H1 (cell line): Measurements from ENCODE around the gene RFTN2. TPM values are rescaled to one million over a fixed set of nuclear protein-coding genes. Genes with fewer than 3 reads are reported as not detected.

ENCODE experiments used
- CTCF ChIA-PET: fragments of 300-600 bp; sonication (Branson Sonifier 250); formaldehyde crosslinking; loops from one replicate; lab custom pipeline; 2021; ENCODE audit not compliant: partially characterized antibody; lab: Charles Lee
- POLR2A ChIA-PET: fragments of 300-600 bp; sonication (Branson Sonifier 250); formaldehyde crosslinking; loops from one replicate; lab custom pipeline; 2021; ENCODE audit warnings: inconsistent platforms; ENCODE audit not compliant: partially characterized antibody; lab: Charles Lee
- DNase-seq, 2 experiments: peaks; one replicate each; pipeline versions ENCODE4 v3.0.0 to v3.0.0-alpha.2; 2010 to 2022; ENCODE audit warnings: low spot score in 2 of 2, low read depth in 1 of 2, mixed read lengths in 1 of 2
- FAIRE-seq: peaks from 2 replicates; lab custom pipeline; 2011; peaks lifted over from hg19 to GRCh38; lab: Jason Lieb, UNC
- H2AFZ ChIP-seq: 2 replicates; pipeline ENCODE4 v1.8.1; 2012; ENCODE audit warnings: low read length, inconsistent platforms
- H2AK5ac ChIP-seq: 2 replicates; pipeline ENCODE4 v1.6.1; 2013; ENCODE audit warnings: low read depth, low read length
- H2BK120ac ChIP-seq: replicated peaks from 2 replicates; pipeline ENCODE3; 2013; ENCODE audit warnings: low read depth, low read length, inconsistent platforms
- H2BK12ac ChIP-seq: 2 replicates; pipeline ENCODE4 v1.6.1; 2013; ENCODE audit warnings: low read depth, low read length
- H2BK15ac ChIP-seq: 2 replicates; pipeline ENCODE4 v1.6.1; 2013; ENCODE audit warnings: low read length
- H2BK20ac ChIP-seq: 2 replicates; pipeline ENCODE4 v1.6.1; 2013; ENCODE audit warnings: low read length
- H2BK5ac ChIP-seq: 2 replicates; pipeline ENCODE4 v1.6.1; 2013; ENCODE audit warnings: low read depth, low read length
- H3K14ac ChIP-seq: 2 replicates; pipeline ENCODE4 v1.6.1; 2013; ENCODE audit warnings: inconsistent platforms; ENCODE audit not compliant: insufficient read length
- H3K18ac ChIP-seq: 2 replicates; pipeline ENCODE4 v1.6.1; 2013; ENCODE audit warnings: low read length; ENCODE audit errors: extremely low read depth
- H3K23ac ChIP-seq: 2 replicates; pipeline ENCODE4 v1.6.1; 2013; ENCODE audit warnings: inconsistent platforms; ENCODE audit not compliant: insufficient read length
- H3K23me2 ChIP-seq: 2 replicates; pipeline ENCODE4 v1.6.1; 2013; ENCODE audit warnings: low read depth, low read length
- H3K27ac ChIP-seq: 2 replicates; pipeline ENCODE4 v1.6.1; 2011; ENCODE audit warnings: low read depth, low read length, inconsistent platforms
- H3K27me3 ChIP-seq, 4 experiments: replicated peaks in 1 of 4; 1 replicate in 1 of 4; 2 replicates in 3 of 4; pipeline versions ENCODE4 v1.6.1 to v1.8.1; 2011 to 2013; ENCODE audit warnings: low read length in 3 of 4, mild to moderate bottlenecking in 3 of 4, inconsistent platforms in 2 of 4, mixed read lengths in 2 of 4, moderate library complexity in 1 of 4; ENCODE audit not compliant: control insufficient read depth in 3 of 4, insufficient read depth in 3 of 4; ENCODE audit errors: extremely low read depth in 1 of 4
- H3K36me3 ChIP-seq, 4 experiments: 2 replicates each; pipeline versions ENCODE4 v1.6.1 to v1.8.1; 2011 to 2013; ENCODE audit warnings: mild to moderate bottlenecking in 4 of 4, low read length in 3 of 4, moderate library complexity in 2 of 4, control low read depth in 1 of 4, inconsistent platforms in 1 of 4; ENCODE audit not compliant: insufficient read depth in 4 of 4, control insufficient read depth in 2 of 4
- H3K4ac ChIP-seq: replicated peaks from 2 replicates; pipeline ENCODE3; 2013; ENCODE audit warnings: low read length, low read depth, mixed read lengths, inconsistent platforms; ENCODE audit not compliant: insufficient read length
- H3K4me1 ChIP-seq, 4 experiments: replicated peaks in 1 of 4; 1 replicate in 1 of 4; 2 replicates in 3 of 4; pipeline versions ENCODE4 v1.6.1 to v1.8.1; 2011 to 2013; ENCODE audit warnings: low read length in 3 of 4, inconsistent platforms in 2 of 4, mixed read lengths in 1 of 4; ENCODE audit not compliant: insufficient read depth in 4 of 4, control insufficient read depth in 3 of 4
- H3K4me2 ChIP-seq, 2 experiments: 2 replicates each; pipeline versions ENCODE4 v1.6.1 to v1.8.1; 2011 to 2013; ENCODE audit warnings: low read depth in 2 of 2, low read length in 2 of 2, control low read depth in 1 of 2, inconsistent platforms in 1 of 2, mild to moderate bottlenecking in 1 of 2; ENCODE audit not compliant: insufficient read depth in 1 of 2
- H3K4me3 ChIP-seq, 4 experiments: fragments of 200-600, 300-600 bp in 1 of 4; sonication (generic), shearing (Covaris generic), sonication (Bioruptor Twin) in 1 of 4; 2 replicates each; pipeline versions ENCODE4 v1.5.1 to v1.8.1; 2011 to 2016; ENCODE audit warnings: low read length in 4 of 4, low read depth in 3 of 4, control low read depth in 2 of 4, inconsistent platforms in 2 of 4, mild to moderate bottlenecking in 2 of 4, mixed read lengths in 1 of 4, moderate library complexity in 1 of 4; ENCODE audit not compliant: insufficient read depth in 2 of 4; ENCODE audit errors: extremely low read depth in 1 of 4
- H3K56ac ChIP-seq: replicated peaks from 2 replicates; pipeline ENCODE3; 2013; ENCODE audit warnings: low read depth, mild to moderate bottlenecking, mixed read lengths, low read length, inconsistent platforms; ENCODE audit not compliant: insufficient read length
- H3K79me1 ChIP-seq: 2 replicates; pipeline ENCODE4 v1.6.1; 2013; ENCODE audit warnings: low read depth, low read length, control low read depth
- H3K79me2 ChIP-seq, 2 experiments: 2 replicates each; pipeline versions ENCODE4 v1.6.1 to v1.8.1; 2012 to 2013; ENCODE audit warnings: low read length in 2 of 2, mild to moderate bottlenecking in 2 of 2, inconsistent platforms in 1 of 2; ENCODE audit not compliant: insufficient read depth in 2 of 2, control insufficient read depth in 1 of 2
- H3K9ac ChIP-seq, 4 experiments: replicated peaks in 1 of 4; 1 replicate in 1 of 4; 2 replicates in 3 of 4; pipeline versions ENCODE4 v1.6.1 to v1.8.1; 2011 to 2013; ENCODE audit warnings: low read depth in 3 of 4, low read length in 3 of 4, control low read depth in 2 of 4, mild to moderate bottlenecking in 2 of 4, moderate library complexity in 2 of 4, inconsistent platforms in 1 of 4; ENCODE audit errors: extremely low read depth in 1 of 4
- H3K9me3 ChIP-seq, 2 experiments: 2 replicates each; pipeline versions ENCODE4 v1.6.1 to v1.8.1; 2012 to 2013; ENCODE audit warnings: mild to moderate bottlenecking in 2 of 2, moderate library complexity in 2 of 2, control low read depth in 1 of 2, inconsistent platforms in 1 of 2, low read depth in 1 of 2, low read length in 1 of 2, mixed read lengths in 1 of 2; ENCODE audit not compliant: insufficient read depth in 2 of 2
- H4K20me1 ChIP-seq, 2 experiments: replicated peaks in 1 of 2; 2 replicates each; pipeline versions ENCODE3 to v1.8.1; 2011 to 2013; ENCODE audit warnings: inconsistent platforms in 2 of 2, low read length in 2 of 2, mild to moderate bottlenecking in 1 of 2; ENCODE audit not compliant: insufficient read depth in 2 of 2, control insufficient read depth in 1 of 2
- H4K5ac ChIP-seq: 2 replicates; pipeline ENCODE4 v1.6.1; 2013; ENCODE audit warnings: low read length, low read depth, mixed read lengths, inconsistent platforms; ENCODE audit not compliant: insufficient read length
- H4K8ac ChIP-seq: 2 replicates; pipeline ENCODE4 v1.8.0; 2013; ENCODE audit warnings: mild to moderate bottlenecking, moderate library complexity, low read length, inconsistent platforms; ENCODE audit not compliant: insufficient read depth; ENCODE audit errors: extremely low read depth
- H4K91ac ChIP-seq: replicated peaks from 2 replicates; pipeline ENCODE3; 2013; ENCODE audit warnings: low read length, mixed read lengths, inconsistent platforms; ENCODE audit not compliant: insufficient read length
- ATF2 ChIP-seq: IDR thresholded peaks from 2 replicates; pipeline ENCODE4 v1.6.1; 2012; ENCODE audit warnings: low read length, inconsistent platforms
- EZH2 ChIP-seq: fragments of 200-600 bp; sonication (generic); IDR thresholded peaks from 2 replicates; pipeline ENCODE4 v1.7.1; 2012; ENCODE audit warnings: low read depth, mild to moderate bottlenecking, moderate library complexity, low read length, inconsistent platforms; ENCODE audit not compliant: severe bottlenecking
- GTF2F1 ChIP-seq: IDR thresholded peaks from 2 replicates; pipeline ENCODE4 v1.6.1; 2012; ENCODE audit warnings: low read depth, low read length, improper control_type of control experiment, borderline replicate concordance
- KDM5A ChIP-seq: fragments of 200-600 bp; IDR thresholded peaks from 2 replicates; pipeline ENCODE4 v1.7.1; 2012; ENCODE audit warnings: mild to moderate bottlenecking, low read length, inconsistent platforms, mixed read lengths
- MAX ChIP-seq: IDR thresholded peaks from 2 replicates; pipeline ENCODE4 v1.6.1; 2012; ENCODE audit warnings: inconsistent platforms
- SAP30 ChIP-seq: fragments of 300-600 bp; sonication (generic); IDR thresholded peaks from 2 replicates; pipeline ENCODE4 v1.7.1; 2012; ENCODE audit warnings: low read length, moderate library complexity, mild to moderate bottlenecking, inconsistent platforms; ENCODE audit not compliant: insufficient read depth, insufficient replicate concordance
- polyA plus RNA-seq, 7 experiments: library from polyadenylated mRNA; depleted of rRNA in 3 of 7; stranded (reverse) in 5 of 7; unstranded in 2 of 7; fragments of >200 nt in 5 of 7; fragments of 200-250 nt in 2 of 7; gene quantifications; 1 replicate in 5 of 7; 2 replicates in 1 of 7; 4 replicates in 1 of 7; pipeline versions ENCODE4 v1.2.1 to v1.2.3, GENCODE V29; 2011 to 2013; ENCODE audit warnings: missing spikeins in 2 of 7, mixed read lengths in 2 of 7
- total RNA-seq: library from RNA; stranded (reverse); fragmentation: NEBNext Ultra II Directional; extraction: Animal tissue kit (Norgen Biotek cat#: 25700); gene quantifications from 2 replicates; pipeline ENCODE4 v1.2.1, GENCODE V29; 2021

The RFTN2 gene
- total and polyA plus RNA-seq, 2 of the 8 experiments (the other 6 are each of a cell fraction or from before 2014, with no cell fraction given): 2.3 to 2.4 TPM

GRCh38 chr2:197666277-197666676 lies 9.1 kb downstream of the RFTN2 start:
- Histone ChIP-seq H2BK12ac (no peak overlapping the region), H2BK15ac (no peak overlapping the region), H3K79me2 (no peaks in the 10 kb centered on the region; a peak in 1 of 4 replicates), H3K23ac (no peak overlapping the region), H4K8ac (no peak overlapping the region), H3K23me2 (no peaks in the 10 kb centered on the region), H3K36me3 (no peaks in the 10 kb centered on the region)
- FAIRE-seq: no peak
- TF ChIP-seq SAP30 (no peak), EZH2 (no peak), ATF2 (no peak), MAX (no peak), GTF2F1 (no peak), KDM5A (no peak)
- TF ChIP-seq, all 59 proteins: peak for 0
- peaks cover 0 to 7% (median 5%) of the 10 kb centered on the region in 4 experiments; a peak in 5 of 7 replicates for H3K4me1 ChIP-seq
- DNase-seq: no peak
- POLR2A ChIA-PET: no interaction called here
- H3K4ac ChIP-seq: no peak overlapping the region
- no peak overlapping the region for H3K56ac ChIP-seq
- no peak overlapping the region for H3K14ac ChIP-seq
- no peaks in the 10 kb centered on the region for H3K27me3 ChIP-seq
- 0 out of 4 replicates have a peak, but pooled peaks cover 5 to 6% of the 10 kb centered on the region in 2 experiments for H3K9me3 ChIP-seq
- no peak overlapping the region for H3K9ac ChIP-seq
- no peak overlapping the region for H2BK20ac ChIP-seq
- no peak overlapping the region for H4K91ac ChIP-seq
- no peak overlapping the region for H3K4me2 ChIP-seq
- H2BK120ac ChIP-seq: no peak overlapping the region
- no peak overlapping the region for H2AK5ac ChIP-seq
- H3K4me3 ChIP-seq: no peak overlapping the region
- CTCF ChIA-PET: no interaction called here
- H2AFZ ChIP-seq: no peak overlapping the region
- no peak overlapping the region for H2BK5ac ChIP-seq
- H4K20me1 ChIP-seq: no peaks in the 10 kb centered on the region
- H3K79me1 ChIP-seq: no peaks in the 10 kb centered on the region
- no peak overlapping the region for H3K18ac ChIP-seq
- H3K27ac ChIP-seq: no peak overlapping the region
- H4K5ac ChIP-seq: no peak overlapping the region
